CD14-positive monocyte (primary cell): ENCODE results near the gene GPR42. TPM values are rescaled to one million over a fixed set of nuclear protein-coding genes. Genes with fewer than 3 reads are reported as not detected.
A peak's percentile ranks its signal among the peaks of the same experiment; 100 is the strongest.
"Not testable (repeated sequence)": the region's sequence is repeated elsewhere in the genome, so short reads cannot be mapped to it uniquely, and the experiment has no call there.

Experiments
- DNase-seq, 3 donors: peaks; one replicate each; pipeline ENCODE4 v3.0.0-alpha.2; 2011 to 2022
- H2AFZ ChIP-seq: 2 replicates; pipeline ENCODE4 v1.6.0; 2012; ENCODE audit warnings: mild to moderate bottlenecking, low read depth, low read length, inconsistent platforms; ENCODE audit not compliant: insufficient read depth, poor library complexity, severe bottlenecking
- H3K27ac ChIP-seq, 2 donors: 1 replicate in 1 of 2; 2 replicates in 1 of 2; pipeline ENCODE4 v1.5.1; 2012 to 2013; ENCODE audit warnings: low read length in 2 of 2, control low read depth in 1 of 2, inconsistent platforms in 1 of 2, low read depth in 1 of 2, mild to moderate bottlenecking in 1 of 2
- H3K27me3 ChIP-seq, 2 donors: one replicate each; pipeline versions ENCODE4 v1.6.0 to v1.6.1; 2011 to 2013; ENCODE audit warnings: low read length in 2 of 2; ENCODE audit not compliant: control insufficient read depth in 2 of 2, insufficient read depth in 2 of 2
- H3K36me3 ChIP-seq, 2 donors: replicated peaks in 1 of 2; 1 replicate in 1 of 2; 2 replicates in 1 of 2; pipeline versions ENCODE4 v1.5.1 to v1.6.1; 2012 to 2013; ENCODE audit warnings: low read length in 2 of 2, control low read depth in 1 of 2, inconsistent platforms in 1 of 2, mild to moderate bottlenecking in 1 of 2; ENCODE audit not compliant: insufficient read depth in 2 of 2, control insufficient read depth in 1 of 2
- H3K4me1 ChIP-seq, 2 donors: 1 replicate in 1 of 2; 2 replicates in 1 of 2; pipeline versions ENCODE4 v1.5.1 to v1.6.1; 2012 to 2013; ENCODE audit warnings: low read length in 2 of 2, control low read depth in 1 of 2, inconsistent platforms in 1 of 2, mild to moderate bottlenecking in 1 of 2, moderate library complexity in 1 of 2; ENCODE audit not compliant: insufficient read depth in 2 of 2, control insufficient read depth in 1 of 2
- H3K4me2 ChIP-seq: replicated peaks from 2 replicates; pipeline ENCODE3; 2012; ENCODE audit warnings: low read length, moderate library complexity, mild to moderate bottlenecking; ENCODE audit not compliant: poor library complexity, severe bottlenecking; ENCODE audit errors: extremely low read depth
- H3K4me3 ChIP-seq, 3 experiments: fragments of 200-600 bp in 1 of 3; sonication (generic) in 1 of 3; replicated peaks in 1 of 3; 1 replicate in 2 of 3; 2 replicates in 1 of 3; pipeline ENCODE4 v1.5.1; 2011 to 2013; ENCODE audit warnings: low read length in 3 of 3, mild to moderate bottlenecking in 3 of 3, control low read depth in 2 of 3, low read depth in 2 of 3, inconsistent platforms in 1 of 3, moderate library complexity in 1 of 3
- H3K79me2 ChIP-seq: 2 replicates; pipeline ENCODE4 v1.6.0; 2012; ENCODE audit warnings: mild to moderate bottlenecking, control low read depth, inconsistent platforms, low read length, moderate library complexity; ENCODE audit not compliant: insufficient read depth
- H3K9ac ChIP-seq: 2 replicates; pipeline ENCODE4 v1.6.0; 2017; ENCODE audit warnings: low read length, mild to moderate bottlenecking; ENCODE audit not compliant: insufficient read depth, poor library complexity, severe bottlenecking
- H3K9me3 ChIP-seq, 2 donors: replicated peaks in 1 of 2; 1 replicate in 1 of 2; 2 replicates in 1 of 2; pipeline versions ENCODE4 v1.5.1 to v1.6.1; 2012 to 2013; ENCODE audit warnings: low read length in 2 of 2, control low read depth in 1 of 2; ENCODE audit not compliant: control insufficient read depth in 1 of 2, insufficient read depth in 1 of 2
- H4K20me1 ChIP-seq: 2 replicates; pipeline ENCODE4 v1.6.0; 2012; ENCODE audit warnings: mild to moderate bottlenecking, low read length, control low read depth, moderate library complexity; ENCODE audit not compliant: insufficient read depth
- H3K27ac Mint-ChIP-seq, 7 donors: one replicate each; pipeline ENCODE4 v1.8.0; 2020; ENCODE audit warnings: mild to moderate bottlenecking in 7 of 7, mixed read lengths in 7 of 7, moderate library complexity in 6 of 7, inconsistent platforms in 2 of 7
- H3K27me3 Mint-ChIP-seq, 3 donors: one replicate each; pipeline ENCODE4 v1.8.0; 2021 to 2022; ENCODE audit warnings: low read depth in 3 of 3, mild to moderate bottlenecking in 3 of 3, mixed read lengths in 3 of 3, moderate library complexity in 3 of 3, inconsistent platforms in 1 of 3
- H3K36me3 Mint-ChIP-seq, 2 donors: one replicate each; pipeline ENCODE4 v1.8.0; 2020; ENCODE audit warnings: mixed read lengths in 2 of 2, inconsistent platforms in 1 of 2, mild to moderate bottlenecking in 1 of 2
- H3K4me1 Mint-ChIP-seq: one replicate; pipeline ENCODE4 v1.8.0; 2020; ENCODE audit warnings: mild to moderate bottlenecking, mixed read lengths
- H3K4me3 Mint-ChIP-seq, 2 donors: one replicate each; pipeline ENCODE4 v1.8.0; 2020; ENCODE audit warnings: mild to moderate bottlenecking in 2 of 2, mixed read lengths in 2 of 2, moderate library complexity in 1 of 2
- H3K9me3 Mint-ChIP-seq, 7 donors: one replicate each; pipeline ENCODE4 v1.8.0; 2020 to 2022; ENCODE audit warnings: mixed read lengths in 7 of 7, mild to moderate bottlenecking in 6 of 7, moderate library complexity in 6 of 7, inconsistent platforms in 2 of 7
- WGBS: methylation state at CpG from one replicate; pipeline ENCODE4 v1.1.5; 2013; ENCODE audit warnings: missing lambda C conversion rate; ENCODE audit not compliant: insufficient coverage; 5-methylcytosine and 5-hydroxymethylcytosine counted together
- intact Hi-C, 2 donors: fragments of 100-400 bp; cut with micrococcal nuclease; formaldehyde crosslinking; loops; one replicate each; pipeline versions ENCODE4 v1.15.0 to v1.15.1; 2023
- polyA plus RNA-seq, 3 donors: library from polyadenylated mRNA; depleted of rRNA in 1 of 3; unstranded in 2 of 3; stranded (reverse) in 1 of 3; fragments of 300-500 nt in 2 of 3; fragments of >200 nt in 1 of 3; fragmentation: Illumina TruSeq in 2 of 3; gene quantifications; 1 replicate in 2 of 3; 2 replicates in 1 of 3; pipeline ENCODE4 v1.2.3, GENCODE V29; 2012 to 2021
- TF ChIP-seq, protein P1 (sequence below): fragments of 200-600 bp; IDR thresholded peaks from one replicate; pipeline ENCODE4 v1.8.0; 2022; ENCODE audit warnings: antibody characterized with exemption, mild to moderate bottlenecking

The GPR42 gene
- polyA plus RNA-seq, 3 donors: 0.17 to 2.9 TPM; not detected in 1

DNA sequence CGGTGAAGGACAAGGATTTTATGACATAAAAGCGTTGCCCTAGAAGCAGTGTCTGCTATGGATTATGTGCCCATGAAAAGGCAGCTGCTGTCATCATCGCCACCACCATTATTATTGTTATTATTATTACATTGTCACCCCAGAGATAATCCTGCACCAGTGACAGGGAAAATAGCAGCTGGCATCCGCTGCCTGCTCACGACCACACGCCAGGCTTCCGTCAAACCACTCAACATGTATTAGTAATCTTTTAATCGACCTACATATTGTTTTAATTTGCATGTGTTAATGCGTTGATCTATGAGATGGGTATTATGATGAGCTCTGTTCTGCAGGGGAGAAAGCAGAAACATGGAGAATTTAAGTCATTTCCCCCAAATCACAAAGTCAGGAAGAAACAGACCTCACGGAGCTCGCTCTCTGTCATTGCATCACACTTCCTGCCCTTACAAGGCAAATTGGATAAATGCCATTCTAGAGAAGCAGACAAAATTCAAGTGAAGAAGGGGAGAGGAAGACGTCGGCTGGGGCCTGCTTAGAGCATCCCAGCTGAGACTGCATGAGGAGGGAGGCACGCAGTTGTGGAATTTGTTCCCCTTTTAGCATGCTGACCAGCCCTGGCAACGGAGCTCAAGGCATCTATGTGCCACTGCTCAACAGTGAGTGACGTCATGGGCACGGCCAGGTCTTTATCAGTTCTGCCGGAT is 12.8 kb upstream of the GPR42 start, which contains the start of gene FFAR3:
TSS of gene FFAR3 (plus strand) at position 594 of the 707 bp plus-strand sequence. CDS start 431 bp downstream, outside the sequence.
- Mint-ChIP-seq H3K4me1 (peaks cover 21% of the 10 kb centered on the region), H3K27ac (peak within 1 kb of the TSS; percentile 55 to 90 (median 85)), H3K27me3 (peaks cover 0 to 14% (median 6%) of the 10 kb centered on the region in 3 donors), H3K36me3 (no peaks in the 10 kb centered on the region), H3K9me3 (no peaks in the 10 kb centered on the region), H3K4me3 (peak within 1 kb of the TSS in 1 of 2 donors; percentile 36)
- intact Hi-C loops: loop anchor here (10.0 kb wide), 2 partner anchors 53 to 137 kb away; partner anchors contain the start of gene KRTDAP (in 1 of the 2)
- H3K9ac ChIP-seq: no peak within 1 kb of the TSS
- no peaks in the 10 kb centered on the region for H3K79me2 ChIP-seq
- TF ChIP-seq, protein P1, sequence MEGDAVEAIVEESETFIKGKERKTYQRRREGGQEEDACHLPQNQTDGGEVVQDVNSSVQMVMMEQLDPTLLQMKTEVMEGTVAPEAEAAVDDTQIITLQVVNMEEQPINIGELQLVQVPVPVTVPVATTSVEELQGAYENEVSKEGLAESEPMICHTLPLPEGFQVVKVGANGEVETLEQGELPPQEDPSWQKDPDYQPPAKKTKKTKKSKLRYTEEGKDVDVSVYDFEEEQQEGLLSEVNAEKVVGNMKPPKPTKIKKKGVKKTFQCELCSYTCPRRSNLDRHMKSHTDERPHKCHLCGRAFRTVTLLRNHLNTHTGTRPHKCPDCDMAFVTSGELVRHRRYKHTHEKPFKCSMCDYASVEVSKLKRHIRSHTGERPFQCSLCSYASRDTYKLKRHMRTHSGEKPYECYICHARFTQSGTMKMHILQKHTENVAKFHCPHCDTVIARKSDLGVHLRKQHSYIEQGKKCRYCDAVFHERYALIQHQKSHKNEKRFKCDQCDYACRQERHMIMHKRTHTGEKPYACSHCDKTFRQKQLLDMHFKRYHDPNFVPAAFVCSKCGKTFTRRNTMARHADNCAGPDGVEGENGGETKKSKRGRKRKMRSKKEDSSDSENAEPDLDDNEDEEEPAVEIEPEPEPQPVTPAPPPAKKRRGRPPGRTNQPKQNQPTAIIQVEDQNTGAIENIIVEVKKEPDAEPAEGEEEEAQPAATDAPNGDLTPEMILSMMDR: no peak
- peak within 1 kb of the TSS in 1 of 3 experiments; percentile 19 for H3K4me3 ChIP-seq
- peak; percentile 89 to 95 (median 91) for DNase-seq
- H3K27ac ChIP-seq: peak within 1 kb of the TSS; percentile 46 to 64
- H3K9me3 ChIP-seq: no peaks in the 10 kb centered on the region
- no peaks in the 10 kb centered on the region for H4K20me1 ChIP-seq
- no peaks in the 10 kb centered on the region for H3K36me3 ChIP-seq
- no peaks in the 10 kb centered on the region for H3K27me3 ChIP-seq
- H3K4me2 ChIP-seq: peak within 1 kb of the TSS; percentile 19
- 0% methylated on average over 3 of the region's 18 CpGs for WGBS
- peaks cover 23 to 25% of the 10 kb centered on the region in 2 donors for H3K4me1 ChIP-seq
- no peak within 1 kb of the TSS for H2AFZ ChIP-seq

DNA sequence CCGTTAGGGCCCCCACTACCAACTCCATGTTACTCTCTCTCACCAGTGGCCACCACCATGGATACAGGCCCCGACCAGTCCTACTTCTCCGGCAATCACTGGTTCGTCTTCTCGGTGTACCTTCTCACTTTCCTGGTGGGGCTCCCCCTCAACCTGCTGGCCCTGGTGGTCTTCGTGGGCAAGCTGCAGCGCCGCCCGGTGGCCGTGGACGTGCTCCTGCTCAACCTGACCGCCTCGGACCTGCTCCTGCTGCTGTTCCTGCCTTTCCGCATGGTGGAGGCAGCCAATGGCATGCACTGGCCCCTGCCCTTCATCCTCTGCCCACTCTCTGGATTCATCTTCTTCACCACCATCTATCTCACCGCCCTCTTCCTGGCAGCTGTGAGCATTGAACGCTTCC is 12.0 kb upstream of the GPR42 start:
- not testable (repeated sequence) for H3K36me3 Mint-ChIP-seq, H4K20me1 ChIP-seq, H2AFZ ChIP-seq, H3K79me2 ChIP-seq, H3K9me3 Mint-ChIP-seq, DNase-seq, H3K27ac ChIP-seq, H3K9me3 ChIP-seq, H3K36me3 ChIP-seq, H3K9ac ChIP-seq, H3K4me2 ChIP-seq, H3K4me3 ChIP-seq, H3K27me3 ChIP-seq, H3K4me3 Mint-ChIP-seq
- Mint-ChIP-seq H3K27me3 (peaks cover 0 to 14% (median 6%) of the 10 kb centered on the region in 3 donors), H3K4me1 (peaks cover 17% of the 10 kb centered on the region), H3K27ac (peak overlapping the region in 3 of 7 donors; percentile 60 to 76 (median 70))
- WGBS: no CpG with 5 or more reads among the region's 16 CpGs
- peaks cover 15 to 17% of the 10 kb centered on the region in 2 donors for H3K4me1 ChIP-seq
- intact Hi-C loops: loop anchor here (10.0 kb wide), 2 partner anchors 54 to 136 kb away; partner anchors contain the start of gene KRTDAP (in 1 of the 2)

DNA sequence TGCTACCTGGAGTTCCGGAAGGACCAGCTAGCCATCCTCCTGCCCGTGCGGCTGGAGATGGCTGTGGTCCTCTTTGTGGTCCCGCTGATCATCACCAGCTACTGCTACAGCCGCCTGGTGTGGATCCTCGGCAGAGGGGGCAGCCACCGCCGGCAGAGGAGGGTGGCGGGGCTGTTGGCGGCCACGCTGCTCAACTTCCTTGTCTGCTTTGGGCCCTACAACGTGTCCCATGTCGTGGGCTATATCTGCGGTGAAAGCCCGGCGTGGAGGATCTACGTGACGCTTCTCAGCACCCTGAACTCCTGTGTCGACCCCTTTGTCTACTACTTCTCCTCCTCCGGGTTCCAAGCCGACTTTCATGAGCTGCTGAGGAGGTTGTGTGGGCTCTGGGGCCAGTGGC is 11.5 kb upstream of the GPR42 start:
- DNase-seq: not testable (repeated sequence)
- 100% methylated on average over 1 of the region's 21 CpGs for WGBS

More for the DNA sequence above, 11.5 kb upstream of the GPR42 start:
- peaks cover 16% of the 10 kb centered on the region for H3K4me1 Mint-ChIP-seq
- not testable (repeated sequence) for H3K27ac Mint-ChIP-seq, H3K36me3 Mint-ChIP-seq, H3K4me3 Mint-ChIP-seq, H2AFZ ChIP-seq, H4K20me1 ChIP-seq, H3K4me2 ChIP-seq, H3K27me3 ChIP-seq, H3K79me2 ChIP-seq, H3K27ac ChIP-seq, H3K9ac ChIP-seq, H3K36me3 ChIP-seq, H3K9me3 Mint-ChIP-seq, H3K4me3 ChIP-seq, H3K9me3 ChIP-seq
- H3K4me1 ChIP-seq: peaks cover 13 to 14% of the 10 kb centered on the region in 2 donors
- peaks cover 0 to 14% (median 6%) of the 10 kb centered on the region in 3 donors for H3K27me3 Mint-ChIP-seq
- intact Hi-C loops: loop anchor here (10.0 kb wide), 2 partner anchors 55 to 135 kb away; partner anchors contain the start of gene KRTDAP (in 1 of the 2)
